IgD-negative memory B cell (primary cell): ENCODE measurements around the gene PDE11A. TPM values are rescaled to one million over a fixed set of nuclear protein-coding genes. Genes with fewer than 3 reads are reported as not detected.
"Not testable (repeated sequence)": the region's sequence is repeated elsewhere in the genome, so short reads cannot be mapped to it uniquely, and the experiment has no call there.

Experiments
- H3K27ac Mint-ChIP-seq, 3 donors: one replicate each; pipeline ENCODE4 v1.8.0; 2020 to 2022; ENCODE audit warnings: mild to moderate bottlenecking in 3 of 3, mixed read lengths in 3 of 3, moderate library complexity in 1 of 3
- H3K27me3 Mint-ChIP-seq: one replicate; pipeline ENCODE4 v1.8.0; 2021; ENCODE audit warnings: mixed read lengths
- H3K36me3 Mint-ChIP-seq: one replicate; pipeline ENCODE4 v1.8.0; 2020; ENCODE audit warnings: mild to moderate bottlenecking, mixed read lengths
- H3K4me1 Mint-ChIP-seq, 3 donors: one replicate each; pipeline ENCODE4 v1.8.0; 2020 to 2022; ENCODE audit warnings: mixed read lengths in 3 of 3, mild to moderate bottlenecking in 1 of 3
- H3K4me3 Mint-ChIP-seq, 4 donors: one replicate each; pipeline ENCODE4 v1.8.0; 2020 to 2022; ENCODE audit warnings: mild to moderate bottlenecking in 4 of 4, mixed read lengths in 4 of 4, moderate library complexity in 3 of 4
- H3K9me3 Mint-ChIP-seq, 3 donors: one replicate each; pipeline ENCODE4 v1.8.0; 2020 to 2021; ENCODE audit warnings: mixed read lengths in 3 of 3, mild to moderate bottlenecking in 1 of 3
- polyA plus RNA-seq: library from polyadenylated mRNA; unstranded; fragments of 300-500 nt; fragmentation: Illumina TruSeq; gene quantifications from one replicate; pipeline ENCODE4 v1.2.3, GENCODE V29; 2021

Gene PDE11A
- polyA plus RNA-seq, 1 donor from 2014 or later, result not detected

- not testable (repeated sequence) for H3K9me3 Mint-ChIP-seq, H3K4me3 Mint-ChIP-seq, H3K36me3 Mint-ChIP-seq, H3K27me3 Mint-ChIP-seq, H3K27ac Mint-ChIP-seq, H3K4me1 Mint-ChIP-seq
These were observed 128.0 kb downstream of the PDE11A start for GRCh38 chr2:177944530-177944929.

- Mint-ChIP-seq H3K27ac (no peak overlapping the region), H3K4me1 (no peaks in the 10 kb centered on the region), H3K4me3 (no peak overlapping the region), H3K36me3 (no peaks in the 10 kb centered on the region), H3K9me3 (no peaks in the 10 kb centered on the region), H3K27me3 (peaks cover 1% of the 10 kb centered on the region)
These were observed 129.8 kb downstream of the PDE11A start for GRCh38 chr2:177942731-177943130.

GRCh38 chr2:177939211-177939610 lies 133.4 kb downstream of the PDE11A start:
- no peaks in the 10 kb centered on the region for H3K36me3 Mint-ChIP-seq
- no peak overlapping the region for H3K4me3 Mint-ChIP-seq
- H3K27me3 Mint-ChIP-seq, result peaks cover 2% of the 10 kb centered on the region
- H3K27ac Mint-ChIP-seq, result no peak overlapping the region
- no peaks in the 10 kb centered on the region for H3K9me3 Mint-ChIP-seq
- H3K4me1 Mint-ChIP-seq, result no peaks in the 10 kb centered on the region

GRCh38 chr2:177930916-177931315 lies 141.7 kb downstream of the PDE11A start:
- H3K36me3 Mint-ChIP-seq, result no peaks in the 10 kb centered on the region
- no peaks in the 10 kb centered on the region for H3K4me1 Mint-ChIP-seq
- H3K27me3 Mint-ChIP-seq, result peaks cover 6% of the 10 kb centered on the region
- H3K27ac Mint-ChIP-seq, result no peak overlapping the region
- peaks cover 2 to 8% (median 3%) of the 10 kb centered on the region in 3 donors for H3K9me3 Mint-ChIP-seq
- no peak overlapping the region for H3K4me3 Mint-ChIP-seq

GRCh38 chr2:177929662-177930522 lies 142.7 kb downstream of the PDE11A start:
- H3K36me3 Mint-ChIP-seq, result no peaks in the 10 kb centered on the region
- H3K4me1 Mint-ChIP-seq, result no peaks in the 10 kb centered on the region

GRCh38 chr2:177923323-177923722 lies 149.3 kb downstream of the PDE11A start:
- Mint-ChIP-seq H3K9me3 (no peaks in the 10 kb centered on the region), H3K36me3 (no peaks in the 10 kb centered on the region), H3K4me1 (no peaks in the 10 kb centered on the region), H3K27me3 (peaks cover 2% of the 10 kb centered on the region), H3K4me3 (no peak overlapping the region), H3K27ac (no peak overlapping the region)

More at GRCh38 chr2:177929662-177930522, 142.7 kb downstream of the PDE11A start:
- Mint-ChIP-seq H3K27me3 (peaks cover 6% of the 10 kb centered on the region), H3K27ac (no peak overlapping the region), H3K4me3 (no peak overlapping the region), H3K9me3 (peaks cover 2 to 8% (median 3%) of the 10 kb centered on the region in 3 donors)

GRCh38 chr2:177921726-177922125 lies 150.9 kb downstream of the PDE11A start:
- H3K9me3 Mint-ChIP-seq, result no peaks in the 10 kb centered on the region
- H3K4me1 Mint-ChIP-seq, result no peaks in the 10 kb centered on the region
- peaks cover 4% of the 10 kb centered on the region for H3K27me3 Mint-ChIP-seq
- H3K4me3 Mint-ChIP-seq, result no peak overlapping the region
- no peaks in the 10 kb centered on the region for H3K36me3 Mint-ChIP-seq
- H3K27ac Mint-ChIP-seq, result no peak overlapping the region

- Mint-ChIP-seq H3K36me3 (no peaks in the 10 kb centered on the region), H3K9me3 (no peaks in the 10 kb centered on the region), H3K27me3 (peaks cover 3% of the 10 kb centered on the region), H3K4me1 (no peaks in the 10 kb centered on the region), H3K27ac (no peak overlapping the region), H3K4me3 (no peak overlapping the region)
These were observed 155.4 kb downstream of the PDE11A start for GRCh38 chr2:177917169-177917568.

- Mint-ChIP-seq H3K9me3 (no peaks in the 10 kb centered on the region), H3K4me3 (no peak overlapping the region), H3K27me3 (peaks cover 3% of the 10 kb centered on the region), H3K4me1 (no peaks in the 10 kb centered on the region), H3K27ac (peak overlapping the region in 1 of 3 donors; percentile 4), H3K36me3 (no peaks in the 10 kb centered on the region)
These were observed 156.2 kb downstream of the PDE11A start for GRCh38 chr2:177916342-177916741.

- Mint-ChIP-seq H3K27me3 (peaks cover 3% of the 10 kb centered on the region), H3K27ac (no peak overlapping the region), H3K4me3 (no peak overlapping the region), H3K4me1 (no peaks in the 10 kb centered on the region), H3K9me3 (no peaks in the 10 kb centered on the region), H3K36me3 (no peaks in the 10 kb centered on the region)
These were observed 158.3 kb downstream of the PDE11A start for GRCh38 chr2:177914247-177914646.

- peaks cover 6% of the 10 kb centered on the region for H3K27me3 Mint-ChIP-seq
- peaks cover 0 to 3% (median 0%) of the 10 kb centered on the region in 3 donors for H3K9me3 Mint-ChIP-seq
- H3K4me3 Mint-ChIP-seq, result no peak overlapping the region
- H3K36me3 Mint-ChIP-seq, result no peaks in the 10 kb centered on the region
- no peaks in the 10 kb centered on the region for H3K4me1 Mint-ChIP-seq
- no peak overlapping the region for H3K27ac Mint-ChIP-seq
These were observed 162.6 kb downstream of the PDE11A start for GRCh38 chr2:177909962-177910361.

- Mint-ChIP-seq H3K4me1 (no peaks in the 10 kb centered on the region), H3K4me3 (no peak overlapping the region), H3K27ac (no peak overlapping the region), H3K27me3 (peaks cover 6% of the 10 kb centered on the region), H3K9me3 (peaks cover 0 to 3% (median 0%) of the 10 kb centered on the region in 3 donors), H3K36me3 (no peaks in the 10 kb centered on the region)
These were observed 163.8 kb downstream of the PDE11A start for GRCh38 chr2:177908824-177909223.

- Mint-ChIP-seq H3K27me3 (peaks cover 6% of the 10 kb centered on the region), H3K27ac (no peak overlapping the region), H3K36me3 (no peaks in the 10 kb centered on the region), H3K4me1 (no peaks in the 10 kb centered on the region), H3K9me3 (peaks cover 0 to 3% (median 0%) of the 10 kb centered on the region in 3 donors), H3K4me3 (no peak overlapping the region)
These were observed 164.4 kb downstream of the PDE11A start for GRCh38 chr2:177908182-177908581.

GRCh38 chr2:177906041-177906718 lies 166.4 kb downstream of the PDE11A start:
- H3K36me3 Mint-ChIP-seq, result no peaks in the 10 kb centered on the region
- H3K9me3 Mint-ChIP-seq, result peaks cover 0 to 3% (median 0%) of the 10 kb centered on the region in 3 donors
- no peak overlapping the region for H3K4me3 Mint-ChIP-seq
- peaks cover 8% of the 10 kb centered on the region for H3K27me3 Mint-ChIP-seq
- no peak overlapping the region for H3K27ac Mint-ChIP-seq
- no peaks in the 10 kb centered on the region for H3K4me1 Mint-ChIP-seq

GRCh38 chr2:177905640-177906039 lies 166.9 kb downstream of the PDE11A start:
- H3K27ac Mint-ChIP-seq, result no peak overlapping the region
- H3K9me3 Mint-ChIP-seq, result peaks cover 0 to 3% (median 0%) of the 10 kb centered on the region in 3 donors
- no peaks in the 10 kb centered on the region for H3K36me3 Mint-ChIP-seq
- H3K4me1 Mint-ChIP-seq, result no peaks in the 10 kb centered on the region
- H3K4me3 Mint-ChIP-seq, result no peak overlapping the region
- H3K27me3 Mint-ChIP-seq, result peaks cover 8% of the 10 kb centered on the region
